Measurements from ENCODE around the gene ARHGEF17.

The ARHGEF17 gene

GRCh38 chr11:73396251-73396930 is 88.3 kb downstream of the ARHGEF17 start:
- no peak for DNase-seq

DNA sequence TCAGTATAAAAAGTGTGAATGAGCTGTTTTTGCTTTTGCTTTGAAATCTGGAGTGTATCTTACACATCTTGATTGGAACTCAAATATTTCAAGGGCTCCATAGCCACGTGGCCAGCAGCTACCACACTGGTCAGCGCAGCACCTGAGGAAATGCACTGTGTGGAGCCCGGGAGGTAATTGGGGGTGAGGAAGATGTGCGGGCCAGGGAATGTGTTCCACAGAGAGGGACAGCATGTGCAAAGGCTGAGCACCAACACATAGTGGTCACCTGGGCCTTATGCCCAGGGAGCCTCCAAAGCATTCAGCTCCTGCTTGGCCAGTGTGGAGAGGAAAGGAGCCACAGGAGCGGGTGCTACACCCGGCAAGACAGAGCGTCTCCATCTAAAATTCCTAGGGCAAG is 88.9 kb downstream of the ARHGEF17 start:
- DNase-seq: no peak

GRCh38 chr11:73397468-73398131 is 89.5 kb downstream of the ARHGEF17 start:
- no peak for DNase-seq

DNA sequence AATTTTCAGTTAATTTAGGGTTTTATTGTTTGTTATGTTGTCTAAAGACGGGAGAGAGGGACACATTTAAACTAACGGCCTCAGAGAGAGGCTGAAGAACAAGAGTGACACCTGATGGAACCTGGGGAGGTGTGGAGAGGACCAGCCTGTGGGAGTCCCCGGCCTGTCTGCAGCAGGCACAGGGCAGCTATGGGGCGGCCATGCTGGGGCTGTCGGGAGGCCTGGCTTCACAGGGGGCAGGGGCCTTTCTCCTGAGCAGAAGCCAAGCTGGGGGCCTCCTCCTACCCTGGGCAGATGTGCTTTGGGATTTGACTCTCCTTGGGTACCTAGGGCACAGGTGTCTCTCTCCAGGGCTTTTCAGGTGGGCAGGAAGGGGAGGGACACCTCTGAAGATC is 90.1 kb downstream of the ARHGEF17 start:
- no peak for DNase-seq

DNA sequence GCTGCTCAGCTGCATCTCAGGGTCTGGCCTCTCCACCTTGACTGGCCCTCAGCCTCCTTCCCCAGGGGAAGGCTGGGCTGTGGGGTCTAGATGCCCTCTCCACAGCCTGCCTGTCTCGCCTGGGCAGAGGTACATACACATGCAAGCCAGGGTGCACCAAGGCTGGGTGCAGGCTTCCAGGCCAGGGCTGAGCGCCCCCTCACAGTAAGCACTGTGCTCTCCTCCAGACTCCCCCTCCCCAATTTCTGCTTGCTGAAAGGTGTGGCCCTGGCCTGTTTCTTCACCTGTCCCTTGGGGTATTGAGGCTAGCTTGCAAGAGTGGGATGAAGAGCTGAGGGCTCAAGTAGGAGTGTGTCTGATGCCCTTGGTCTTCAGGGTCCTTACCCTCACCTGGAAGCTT is 90.6 kb downstream of the ARHGEF17 start:
- DNase-seq: no peak

DNA sequence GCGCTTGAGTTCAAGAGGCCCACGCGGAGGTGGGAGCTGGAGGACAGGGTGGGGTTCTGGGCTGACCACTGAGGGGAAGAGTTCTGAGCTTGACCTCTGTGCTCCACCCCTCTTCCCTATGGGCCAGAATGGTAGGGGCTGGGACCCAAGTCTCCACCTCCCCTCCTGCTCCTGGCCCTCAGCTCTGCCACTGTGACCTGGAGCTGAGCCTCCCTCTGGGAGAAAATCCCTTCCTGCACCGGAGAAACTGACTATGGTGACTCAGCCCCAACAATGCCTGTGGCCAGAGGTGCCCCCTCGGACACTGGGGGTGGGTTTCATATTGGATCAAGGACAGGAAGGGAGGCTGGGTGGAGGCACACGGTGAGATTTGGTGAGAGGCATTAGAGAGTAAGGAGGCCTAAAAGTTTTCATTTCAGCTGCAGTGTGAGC is 91.1 kb downstream of the ARHGEF17 start:
- DNase-seq: no peak

- DNase-seq: no peak
These were observed 91.6 kb downstream of the ARHGEF17 start for GRCh38 chr11:73399636-73400035.

GRCh38 chr11:73400293-73400692 is 92.2 kb downstream of the ARHGEF17 start:
- no peak for DNase-seq

GRCh38 chr11:73401217-73401923 is 93.3 kb downstream of the ARHGEF17 start:
- DNase-seq: no peak

DNA sequence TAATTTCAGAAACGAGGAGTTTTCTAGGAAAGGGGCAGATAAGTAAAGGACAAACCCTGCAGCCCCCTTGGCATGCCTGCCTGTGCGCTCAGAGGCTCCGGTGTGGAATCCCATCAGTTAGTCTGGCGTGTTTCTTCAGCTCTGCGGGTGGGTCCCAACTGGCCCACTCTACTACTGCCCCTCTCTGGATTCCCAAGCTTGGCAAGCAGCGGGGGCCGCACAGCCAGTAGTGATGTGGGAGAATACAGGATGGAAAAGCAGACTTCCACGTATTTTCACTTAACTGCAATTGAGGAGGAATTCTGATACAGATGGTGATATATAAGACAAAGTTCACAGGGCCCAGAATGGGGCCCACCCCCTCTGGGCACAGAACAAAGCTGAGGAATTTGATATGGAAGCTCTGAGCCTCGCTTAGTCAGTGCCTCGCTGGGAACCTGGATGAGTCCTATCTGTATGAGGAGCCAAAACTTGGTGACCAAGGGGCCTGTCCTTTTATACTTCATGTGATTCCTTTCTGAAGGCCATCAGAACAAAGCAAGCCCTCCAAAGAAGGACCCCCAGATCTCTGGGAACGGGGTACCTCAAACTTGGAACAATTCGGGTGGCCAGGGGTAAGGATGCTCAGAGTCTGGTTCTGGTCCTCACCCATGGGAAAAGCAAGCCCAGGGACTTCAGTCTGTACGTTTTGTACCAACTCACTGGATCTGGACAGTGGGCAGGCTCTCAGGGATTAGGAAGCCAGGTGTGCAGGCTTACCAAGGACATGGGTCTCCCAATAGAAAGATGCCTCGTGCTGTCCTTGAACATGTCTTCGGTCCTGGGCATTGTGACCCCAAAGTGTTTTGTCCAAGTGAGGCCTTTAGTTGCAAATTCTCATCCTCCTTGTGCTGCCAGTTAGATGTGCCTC is 94.1 kb downstream of the ARHGEF17 start:
- no peak for DNase-seq

DNA sequence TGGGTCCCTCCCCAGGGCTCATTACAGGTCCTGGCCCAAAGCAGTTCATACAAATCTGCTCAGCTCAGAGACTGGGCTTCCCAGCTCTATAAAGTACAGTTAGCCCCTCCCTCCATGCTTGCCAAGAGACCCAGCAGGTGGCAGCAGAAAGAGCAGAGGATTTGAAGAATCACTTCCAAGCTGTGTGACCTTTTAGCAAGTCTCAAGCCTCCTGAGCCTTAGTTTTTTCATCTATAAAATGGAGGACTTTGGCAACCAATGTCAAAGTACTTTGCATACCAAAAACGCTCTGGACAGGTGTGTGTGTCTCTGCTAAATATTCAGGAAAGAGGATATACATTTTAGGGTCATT is 94.7 kb downstream of the ARHGEF17 start:
- no peak for DNase-seq

GRCh38 chr11:73403541-73403940 is 95.5 kb downstream of the ARHGEF17 start:
- DNase-seq: no peak

GRCh38 chr11:73404048-73404447 is 96.0 kb downstream of the ARHGEF17 start:
- peak; percentile 36 for DNase-seq

GRCh38 chr11:73404506-73405145 is 96.5 kb downstream of the ARHGEF17 start:
- no peak for DNase-seq

DNA sequence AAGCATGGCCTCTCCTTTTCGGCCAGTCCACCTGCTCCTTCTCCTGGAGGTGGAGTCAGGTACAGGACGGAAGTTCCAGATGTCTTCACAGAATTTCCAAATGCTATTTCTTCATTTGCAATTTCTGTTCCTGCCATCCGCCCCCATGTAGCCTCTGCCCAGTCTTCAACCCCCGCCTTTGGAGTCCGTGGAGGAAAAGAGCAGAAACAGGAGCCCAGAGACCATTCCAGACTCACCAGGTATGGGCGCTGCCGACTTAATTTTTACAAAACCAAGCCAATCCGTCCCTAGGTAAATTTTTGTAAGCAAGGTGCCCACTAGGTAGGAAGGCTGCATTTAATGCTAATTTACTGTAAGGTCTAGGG is 97.1 kb downstream of the ARHGEF17 start:
- DNase-seq: no peak

DNA sequence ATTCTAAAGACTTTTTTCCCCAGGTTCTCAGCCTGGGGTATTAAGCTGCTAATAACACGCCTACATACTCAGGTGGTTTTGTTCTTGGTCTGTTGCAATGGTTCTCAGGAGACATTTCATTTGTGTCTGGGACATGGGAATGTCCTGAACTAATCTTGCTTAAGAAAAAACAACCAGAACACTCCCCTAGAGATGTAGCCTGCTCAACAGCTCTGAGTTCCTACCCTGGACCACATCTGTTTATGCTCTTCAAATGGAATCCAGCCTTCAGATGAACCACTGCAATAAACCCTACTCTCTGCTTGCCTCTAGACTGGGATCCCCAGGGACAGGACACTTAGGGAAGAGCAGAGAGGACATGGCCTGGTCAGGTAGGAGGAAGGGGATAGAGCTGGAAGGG is 98.1 kb downstream of the ARHGEF17 start:
- DNase-seq: no peak

- no peak for DNase-seq
These were observed 98.5 kb downstream of the ARHGEF17 start for GRCh38 chr11:73406619-73407018.

DNA sequence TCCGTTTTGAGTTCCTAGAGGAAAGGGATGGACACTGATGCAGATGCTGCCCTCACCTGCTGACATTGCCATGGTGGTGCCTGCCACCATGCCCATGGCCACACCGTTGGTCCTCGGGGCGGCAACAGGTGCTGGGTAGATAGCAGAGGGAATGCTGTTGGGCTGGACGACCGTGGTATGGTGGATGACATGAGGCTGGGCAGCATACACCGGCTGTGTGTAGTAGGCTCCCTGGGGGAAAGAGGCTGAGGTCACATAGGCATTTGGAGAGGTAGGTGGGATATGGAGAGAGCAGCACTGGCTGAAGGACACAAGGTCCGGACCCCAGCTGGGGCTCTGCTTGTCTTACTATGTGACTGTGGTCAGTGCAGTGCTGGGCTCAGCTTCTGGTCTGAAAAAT is 101.4 kb downstream of the ARHGEF17 start:
- no peak for DNase-seq

DNA sequence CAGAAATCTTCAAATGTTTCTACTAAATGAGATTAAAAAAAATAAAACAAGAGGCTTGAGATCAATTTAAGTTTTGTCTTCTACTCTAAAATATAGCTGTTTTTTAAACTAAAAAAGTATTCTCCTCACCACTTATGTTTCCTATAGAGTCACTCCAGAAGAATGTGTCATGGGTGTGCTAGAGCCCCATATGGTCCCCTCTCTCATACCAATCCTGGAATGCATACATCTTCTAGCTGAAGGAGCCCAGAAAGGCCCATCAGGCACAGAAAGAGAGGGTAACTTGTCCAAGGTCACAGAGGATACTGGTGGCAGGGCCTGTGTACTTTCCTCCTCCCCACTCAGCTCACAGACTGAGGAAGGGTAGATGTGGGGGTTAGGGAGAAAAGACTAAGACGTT is 102.6 kb downstream of the ARHGEF17 start:
- DNase-seq: no peak

DNA sequence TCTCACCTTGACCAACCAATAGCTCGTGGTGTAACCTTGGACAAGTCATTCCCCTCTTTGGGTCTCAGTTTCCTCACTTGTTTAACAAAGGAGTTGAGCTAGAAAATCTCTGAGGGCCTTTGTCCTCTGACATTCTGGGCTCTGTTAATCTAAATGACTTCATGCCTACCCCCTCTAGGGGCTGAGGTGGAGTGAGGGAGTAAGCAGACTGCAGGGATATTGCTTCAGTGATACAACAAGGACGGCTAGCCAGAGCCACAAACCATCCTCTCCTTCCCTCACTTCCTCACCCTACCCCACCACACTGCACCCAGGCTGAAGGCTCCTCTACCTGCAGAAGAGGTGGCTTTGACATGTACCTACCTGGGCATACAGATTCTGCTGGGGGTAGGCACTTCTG is 103.0 kb downstream of the ARHGEF17 start:
- no peak for DNase-seq

DNA sequence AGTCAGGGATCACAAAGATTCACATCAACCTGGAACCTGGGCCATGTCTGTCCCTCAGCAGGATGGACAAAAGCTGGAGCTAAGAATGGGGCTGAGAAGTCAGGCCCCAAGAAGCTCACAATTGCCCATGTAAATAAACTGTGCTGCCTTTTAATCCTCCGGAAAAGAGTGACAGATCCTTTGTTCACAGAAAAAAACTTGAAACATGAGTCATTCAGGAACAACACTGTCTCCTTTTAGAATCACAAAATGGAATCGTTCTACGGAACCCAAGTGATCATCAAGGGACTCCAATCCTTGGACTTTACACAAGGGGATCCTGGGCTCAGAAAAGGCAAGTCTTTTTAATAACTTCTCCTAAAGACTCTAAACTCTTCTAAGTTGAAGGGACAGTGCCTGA is 104.2 kb downstream of the ARHGEF17 start:
- no peak for DNase-seq

- DNase-seq: no peak
These were observed 105.2 kb downstream of the ARHGEF17 start for GRCh38 chr11:73413256-73413655.

All from SHP77 treated with DMSO at 0.1 percent for 48 hours (cell line).